ENCODE results near the gene SULT4A1.
A peak's percentile ranks its signal among the peaks of the same experiment; 100 is the strongest.

The SULT4A1 gene

GRCh38 chr22:43832393-43833265 is 29.7 kb downstream of the SULT4A1 start:
- DNase-seq (ENCODE audit: low read depth): no peak
- TF ChIP-seq CTCF (conservative IDR thresholded peaks at IDR 0.05; ENCODE audit: low read length): no peak
- no peak overlapping the region for H3K4me3 ChIP-seq (ENCODE audit: low read length)

- no peak overlapping the region for H3K4me3 ChIP-seq (ENCODE audit: low read length)
- TF ChIP-seq CTCF (conservative IDR thresholded peaks at IDR 0.05; ENCODE audit: low read length): no peak
- no peak for DNase-seq (ENCODE audit: low read depth)
These were observed 30.5 kb downstream of the SULT4A1 start for GRCh38 chr22:43831561-43832392.

GRCh38 chr22:43830931-43831560 is 31.3 kb downstream of the SULT4A1 start:
- no peak for DNase-seq (ENCODE audit: low read depth)
- H3K4me3 ChIP-seq (ENCODE audit: low read length): no peak overlapping the region
- no peak for TF ChIP-seq CTCF (conservative IDR thresholded peaks at IDR 0.05; ENCODE audit: low read length)

- DNase-seq (ENCODE audit: low read depth): peak; percentile 86
- no peak for TF ChIP-seq CTCF (conservative IDR thresholded peaks at IDR 0.05; ENCODE audit: low read length)
- no peak overlapping the region for H3K4me3 ChIP-seq (ENCODE audit: low read length)
These were observed 32.1 kb downstream of the SULT4A1 start for GRCh38 chr22:43829904-43830851.

- TF ChIP-seq CTCF (conservative IDR thresholded peaks at IDR 0.05; ENCODE audit: low read length): peak; percentile 35
- H3K4me3 ChIP-seq (ENCODE audit: low read length): no peak overlapping the region
- DNase-seq (ENCODE audit: low read depth): peak; percentile 95
These were observed 33.1 kb downstream of the SULT4A1 start for GRCh38 chr22:43828998-43829782.

- no peak overlapping the region for H3K4me3 ChIP-seq (ENCODE audit: low read length)
- peak; percentile 4 for DNase-seq (ENCODE audit: low read depth)
- no peak for TF ChIP-seq CTCF (conservative IDR thresholded peaks at IDR 0.05; ENCODE audit: low read length)
These were observed 33.7 kb downstream of the SULT4A1 start for GRCh38 chr22:43828725-43828997.
